Measurements from ENCODE around the gene SEMA6D.

Gene SEMA6D

GRCh38 chr15:47792231-47792630, 74.9 kb downstream of the SEMA6D start:
- DNase-seq: peak in 1 of 2 donors; percentile 22

DNA sequence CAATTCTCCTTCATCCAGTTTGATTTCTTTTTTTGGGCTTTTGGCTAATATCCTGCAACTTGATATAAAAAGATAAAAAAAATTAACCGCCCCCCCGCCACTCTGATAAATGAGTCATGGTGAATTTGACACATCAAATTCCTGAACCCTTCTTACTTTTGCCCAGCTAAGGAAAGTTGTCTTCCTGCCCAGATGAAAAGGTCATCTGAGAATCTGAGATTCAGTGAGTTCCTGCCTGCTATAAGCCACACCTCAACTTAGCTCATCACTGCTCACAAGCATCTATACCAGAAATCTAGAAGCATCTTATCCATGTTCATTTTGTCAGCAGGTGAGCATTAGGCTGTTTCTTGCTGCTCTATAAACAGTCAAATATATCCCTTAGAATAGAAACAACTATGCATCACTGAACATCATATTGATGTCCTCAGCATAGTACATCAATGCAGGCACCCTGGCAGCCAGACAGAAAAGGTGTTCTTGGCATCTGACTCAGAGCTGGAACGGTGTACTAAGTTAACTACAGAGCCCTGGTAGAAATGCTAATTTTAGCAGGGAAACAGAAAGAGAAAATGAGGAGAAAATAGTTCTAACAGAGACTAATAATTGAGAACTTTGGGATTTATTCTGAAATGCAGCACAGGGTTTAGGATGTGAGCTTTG, 77.1 kb downstream of the SEMA6D start:
- no peak for DNase-seq

GRCh38 chr15:47795864-47796263, 78.6 kb downstream of the SEMA6D start:
- no peak for DNase-seq

DNA sequence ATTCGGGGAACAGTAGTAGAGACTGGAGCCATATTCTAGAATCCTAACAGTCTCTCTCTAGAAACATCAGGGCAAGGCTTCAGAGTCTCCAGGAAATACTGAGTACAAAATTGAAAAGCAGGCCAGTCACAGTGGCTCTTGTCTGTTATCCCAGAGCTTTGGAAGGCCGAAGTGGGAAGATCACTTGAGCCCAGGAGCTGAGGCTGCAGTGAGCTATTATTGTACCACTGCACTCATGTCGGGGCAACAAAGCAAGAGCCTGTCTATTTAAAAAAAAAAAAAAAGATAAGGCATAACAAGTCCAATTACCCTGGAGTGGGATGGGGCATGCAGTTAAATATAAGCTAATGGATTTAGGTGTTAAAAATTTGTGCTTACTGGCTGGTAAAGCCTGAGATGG, 79.0 kb downstream of the SEMA6D start:
- DNase-seq: no peak

DNA sequence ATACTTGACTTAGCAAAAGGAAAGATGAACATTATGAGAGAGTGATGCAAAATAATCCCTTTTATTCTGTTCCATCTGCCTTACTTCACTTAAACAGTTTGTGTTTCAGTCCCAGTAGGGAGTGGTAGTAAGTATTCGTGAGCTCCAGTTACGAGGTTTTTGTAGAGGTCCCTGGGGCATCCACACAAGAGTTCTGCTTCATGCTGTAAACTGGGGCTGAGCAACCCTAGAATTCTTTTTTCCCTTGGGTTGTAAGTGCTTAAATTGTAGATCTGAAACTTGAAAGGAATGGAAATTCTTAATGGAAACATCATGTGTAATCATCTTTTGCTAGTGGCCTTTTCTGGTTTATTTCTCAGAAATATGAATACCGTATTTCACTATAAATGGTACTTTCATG, 79.5 kb downstream of the SEMA6D start:
- no peak for DNase-seq

DNA sequence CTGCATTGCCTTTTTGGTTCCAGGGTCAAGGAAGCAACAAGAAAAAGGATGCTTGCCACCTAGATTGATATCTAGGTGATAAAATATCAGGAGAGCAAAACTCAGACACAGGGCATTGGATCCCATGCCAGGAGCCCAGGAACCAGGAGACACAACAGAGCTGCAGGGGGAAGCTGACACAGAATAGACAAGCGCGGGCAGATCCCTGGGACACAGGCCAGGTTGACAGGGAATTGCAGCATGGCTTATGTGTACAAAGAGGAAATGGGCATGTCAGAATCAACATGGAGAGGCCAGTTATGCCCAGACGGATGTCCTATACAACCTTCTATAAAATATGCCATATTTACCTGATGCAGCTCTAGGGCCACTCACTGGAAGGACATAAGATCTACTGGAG, 84.2 kb downstream of the SEMA6D start:
- DNase-seq: no peak

DNA sequence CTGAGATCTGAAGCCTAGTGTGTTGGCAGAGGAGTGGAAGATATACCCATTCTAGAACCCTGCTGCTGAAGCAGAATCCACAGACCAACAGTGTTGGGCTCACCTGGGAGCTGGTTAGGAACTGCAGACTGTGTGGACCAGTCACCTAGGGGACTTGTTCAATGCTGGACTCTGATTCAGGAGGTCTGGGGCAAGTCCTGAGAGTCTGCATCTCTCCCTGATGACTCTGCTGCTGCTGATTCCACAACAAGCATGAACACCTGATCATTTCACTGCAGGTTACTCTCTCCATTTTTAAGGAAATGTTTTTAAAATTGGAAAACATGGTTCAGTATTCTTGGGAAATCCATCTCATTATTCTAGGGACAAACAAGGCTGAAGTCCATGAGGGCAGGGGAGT, 84.9 kb downstream of the SEMA6D start:
- DNase-seq: no peak

- DNase-seq: no peak
These were observed 86.5 kb downstream of the SEMA6D start for GRCh38 chr15:47803767-47804166.

- DNase-seq: no peak
These were observed 87.4 kb downstream of the SEMA6D start for GRCh38 chr15:47804733-47805132.

DNA sequence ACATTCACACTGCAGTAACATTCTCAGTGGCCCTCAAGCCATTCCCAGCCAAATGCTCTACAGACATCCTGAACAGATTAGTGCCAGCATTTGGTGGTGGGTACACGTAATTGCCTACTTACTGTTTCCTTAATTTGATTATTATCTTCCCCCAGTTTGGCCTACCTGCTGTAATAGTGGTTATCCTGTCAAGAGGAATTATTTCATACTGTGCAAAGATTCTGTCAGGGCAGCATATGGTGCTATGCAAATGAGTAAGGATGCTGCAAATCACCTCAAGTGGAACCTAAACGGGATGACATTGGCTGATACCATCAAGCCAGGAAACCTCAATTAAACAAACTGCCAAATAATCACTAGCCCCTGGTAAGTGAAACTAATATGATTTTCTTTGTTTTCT, 88.7 kb downstream of the SEMA6D start:
- DNase-seq: no peak

- DNase-seq: no peak
These were observed 93.9 kb downstream of the SEMA6D start for GRCh38 chr15:47811172-47811571.

DNA sequence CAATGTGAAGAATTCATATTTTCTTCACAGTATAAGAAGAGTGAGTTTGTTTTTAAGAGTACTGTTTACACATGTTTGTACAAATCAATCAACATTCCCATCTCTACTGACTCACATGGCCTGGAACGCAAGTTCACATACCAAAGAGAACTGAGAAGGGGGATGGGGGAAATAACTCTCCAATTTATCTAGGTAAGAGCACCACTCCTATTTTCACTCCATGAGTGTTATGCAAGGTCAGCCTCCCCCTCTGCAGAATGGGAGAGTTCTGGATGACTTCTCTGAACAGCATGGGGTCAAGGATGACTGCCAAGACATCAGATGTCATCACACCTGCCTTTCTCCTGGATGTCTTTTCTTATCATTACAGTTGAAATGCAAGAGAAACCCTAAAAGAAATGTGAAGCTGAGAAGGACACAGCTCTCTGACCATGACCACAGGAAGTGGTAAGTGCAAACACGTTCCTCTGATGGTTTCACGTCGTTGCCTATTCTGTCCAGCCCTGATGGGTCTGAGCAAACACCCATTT, 95.2 kb downstream of the SEMA6D start:
- no peak for DNase-seq

- peak in 1 of 2 donors; percentile 45 for DNase-seq
These were observed 96.6 kb downstream of the SEMA6D start for GRCh38 chr15:47813748-47814384.

GRCh38 chr15:47814620-47815019, 97.3 kb downstream of the SEMA6D start:
- no peak for DNase-seq

DNA sequence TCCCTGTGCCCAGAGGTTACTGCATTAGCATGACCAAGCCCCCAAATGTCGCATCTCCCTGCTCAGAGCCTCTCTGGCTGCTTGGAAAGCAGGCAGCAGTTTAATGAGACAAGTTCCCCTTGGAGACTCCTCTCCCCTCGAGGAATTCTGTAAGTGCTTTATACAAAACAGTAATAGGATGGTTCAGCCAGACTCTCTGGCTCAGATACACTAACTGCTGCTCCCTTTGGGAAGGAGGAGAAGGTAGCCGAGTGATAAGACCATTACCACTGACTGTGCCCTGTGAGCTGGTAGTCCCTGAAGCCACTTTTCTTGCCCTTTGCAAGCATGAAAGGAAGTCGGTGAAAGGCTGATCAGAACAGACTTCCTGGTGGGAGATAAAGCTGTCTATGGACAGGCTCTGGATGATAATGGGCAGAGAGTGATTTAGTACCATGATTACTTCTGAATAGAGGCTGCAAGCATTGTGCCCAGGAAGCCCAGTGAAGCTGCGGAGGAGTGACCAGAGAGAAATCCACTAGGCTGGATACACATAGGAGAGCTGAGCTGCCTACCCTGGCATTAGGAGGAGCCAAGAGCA, 100.8 kb downstream of the SEMA6D start:
- no peak for DNase-seq

GRCh38 chr15:47819158-47819557, 101.9 kb downstream of the SEMA6D start:
- DNase-seq: no peak

DNA sequence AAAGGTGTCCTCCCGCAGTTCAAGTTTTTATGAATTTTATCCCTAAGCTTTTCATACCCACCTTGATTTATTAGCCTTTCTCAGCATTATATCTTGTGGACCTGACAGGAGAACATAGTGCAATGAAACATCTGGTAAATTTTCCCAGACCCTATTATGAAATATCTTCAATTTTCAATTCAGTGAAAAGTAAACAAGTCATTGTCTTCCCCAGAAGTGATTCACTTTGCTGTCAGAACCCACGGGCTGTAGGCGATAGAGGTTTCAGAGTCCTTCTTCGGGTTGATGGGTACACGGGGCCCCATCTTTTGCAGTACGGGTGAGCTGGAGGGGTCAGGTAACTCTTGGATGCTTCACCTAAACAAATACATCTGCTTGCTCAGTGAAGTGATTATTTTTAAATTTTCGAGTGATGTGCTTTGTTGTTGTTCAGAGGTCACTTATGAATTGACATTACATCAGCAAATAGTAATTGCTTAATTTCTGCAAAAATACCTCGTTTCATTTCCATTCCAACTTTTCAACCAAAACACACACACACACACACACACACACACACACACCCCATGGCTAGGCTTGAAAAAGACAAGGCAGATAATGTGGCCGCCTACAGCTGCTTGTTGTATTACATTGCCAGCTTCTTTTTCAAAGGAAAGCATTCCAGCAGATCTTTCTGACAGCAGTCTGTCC, 102.9 kb downstream of the SEMA6D start:
- no peak for DNase-seq

GRCh38 chr15:47820747-47821319, 103.5 kb downstream of the SEMA6D start:
- DNase-seq: no peak

- no peak for DNase-seq
These were observed 104.7 kb downstream of the SEMA6D start for GRCh38 chr15:47822048-47822447.
